GM19025 (cell line): ENCODE data around the gene P4HB.

Experiments
- ATAC-seq: cut with Tn5 transposase; IDR thresholded peaks from one replicate; pipeline ENCODE4 v1.9.1; 2021; ENCODE audit warnings: mild to moderate bottlenecking, low read depth, moderate library complexity; ENCODE audit not compliant: unreplicated experiment

Gene P4HB

DNA sequence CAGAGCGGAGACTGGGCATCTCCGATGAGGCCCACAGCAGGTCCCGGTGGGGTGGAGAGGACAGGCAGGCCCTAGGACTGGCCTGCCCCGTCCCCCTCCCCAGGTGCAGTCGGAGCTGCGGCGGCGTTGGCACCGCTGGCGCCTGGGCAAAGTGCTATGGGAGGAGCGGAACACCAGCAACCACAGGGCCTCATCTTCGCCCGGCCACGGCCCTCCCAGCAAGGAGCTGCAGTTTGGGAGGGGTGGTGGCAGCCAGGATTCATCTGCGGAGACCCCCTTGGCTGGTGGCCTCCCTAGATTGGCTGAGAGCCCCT lies 47.0 kb downstream of the P4HB start:
- ATAC-seq, result no peak

DNA sequence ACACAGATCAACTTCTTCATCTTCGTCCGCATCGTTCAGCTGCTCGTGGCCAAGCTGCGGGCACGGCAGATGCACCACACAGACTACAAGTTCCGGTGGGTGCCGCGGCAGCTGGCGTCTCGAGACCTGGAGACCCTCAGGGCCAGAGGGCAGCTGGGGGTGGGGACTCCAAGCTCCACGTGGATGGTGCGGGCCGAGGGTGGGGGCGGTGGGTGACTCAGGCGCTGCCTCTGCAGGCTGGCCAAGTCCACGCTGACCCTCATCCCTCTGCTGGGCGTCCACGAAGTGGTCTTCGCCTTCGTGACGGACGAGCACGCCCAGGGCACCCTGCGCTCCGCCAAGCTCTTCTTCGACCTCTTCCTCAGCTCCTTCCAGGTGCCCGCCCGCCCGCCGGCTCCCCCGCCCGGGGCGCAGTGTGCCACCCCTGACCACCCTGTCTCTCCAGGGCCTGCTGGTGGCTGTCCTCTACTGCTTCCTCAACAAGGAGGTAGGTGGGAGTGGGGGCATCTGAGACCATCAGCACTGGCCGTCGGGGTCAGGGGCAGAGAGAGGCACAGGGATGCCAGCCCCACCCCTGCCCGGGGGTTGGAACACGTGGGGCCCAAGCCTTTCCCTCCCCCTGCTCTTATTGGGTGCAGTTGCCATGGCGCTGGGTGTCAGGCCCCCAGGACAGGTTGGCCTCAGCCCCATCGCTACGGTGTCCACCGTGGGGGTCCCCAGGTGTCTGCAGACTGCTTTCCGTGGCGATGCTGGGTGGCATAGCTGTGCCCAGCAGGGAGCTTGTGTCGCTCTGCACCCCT lies 47.6 kb downstream of the P4HB start:
- ATAC-seq, result no peak

DNA sequence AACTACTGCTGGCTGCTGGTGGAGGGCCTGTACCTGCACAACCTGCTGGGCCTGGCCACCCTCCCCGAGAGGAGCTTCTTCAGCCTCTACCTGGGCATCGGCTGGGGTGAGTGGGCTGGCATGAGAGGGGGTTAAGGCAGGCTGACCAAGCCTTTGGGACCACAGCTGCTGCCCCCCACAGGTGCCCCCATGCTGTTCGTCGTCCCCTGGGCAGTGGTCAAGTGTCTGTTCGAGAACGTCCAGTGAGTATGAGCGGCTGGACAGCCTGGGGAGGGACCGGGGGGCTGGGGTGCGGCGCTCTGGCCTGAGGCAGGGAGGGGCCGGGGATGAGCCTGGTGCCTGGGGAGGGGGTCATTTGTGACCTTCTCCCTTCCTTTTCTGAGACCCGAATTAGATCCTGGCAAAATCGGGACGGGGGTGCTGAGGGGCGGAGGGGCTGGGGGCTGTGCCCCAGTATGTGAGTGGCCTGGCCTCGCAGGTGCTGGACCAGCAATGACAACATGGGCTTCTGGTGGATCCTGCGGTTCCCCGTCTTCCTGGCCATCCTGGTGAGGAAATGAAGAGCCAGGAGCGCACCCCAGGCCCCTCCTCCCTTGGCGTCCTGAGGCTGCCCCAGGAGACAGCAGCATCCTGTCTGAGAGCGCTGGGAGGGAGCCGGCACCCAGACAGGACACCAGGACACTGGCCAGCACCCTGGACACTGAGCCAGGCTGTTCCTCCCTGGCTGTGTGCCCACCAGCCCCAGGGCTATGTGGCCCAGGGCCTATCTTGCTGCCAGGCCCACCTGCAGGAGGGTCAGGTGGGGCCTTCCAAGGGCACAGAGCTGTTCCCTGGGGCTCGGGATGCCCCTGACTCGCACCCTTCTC lies 48.4 kb downstream of the P4HB start:
- no peak for ATAC-seq

DNA sequence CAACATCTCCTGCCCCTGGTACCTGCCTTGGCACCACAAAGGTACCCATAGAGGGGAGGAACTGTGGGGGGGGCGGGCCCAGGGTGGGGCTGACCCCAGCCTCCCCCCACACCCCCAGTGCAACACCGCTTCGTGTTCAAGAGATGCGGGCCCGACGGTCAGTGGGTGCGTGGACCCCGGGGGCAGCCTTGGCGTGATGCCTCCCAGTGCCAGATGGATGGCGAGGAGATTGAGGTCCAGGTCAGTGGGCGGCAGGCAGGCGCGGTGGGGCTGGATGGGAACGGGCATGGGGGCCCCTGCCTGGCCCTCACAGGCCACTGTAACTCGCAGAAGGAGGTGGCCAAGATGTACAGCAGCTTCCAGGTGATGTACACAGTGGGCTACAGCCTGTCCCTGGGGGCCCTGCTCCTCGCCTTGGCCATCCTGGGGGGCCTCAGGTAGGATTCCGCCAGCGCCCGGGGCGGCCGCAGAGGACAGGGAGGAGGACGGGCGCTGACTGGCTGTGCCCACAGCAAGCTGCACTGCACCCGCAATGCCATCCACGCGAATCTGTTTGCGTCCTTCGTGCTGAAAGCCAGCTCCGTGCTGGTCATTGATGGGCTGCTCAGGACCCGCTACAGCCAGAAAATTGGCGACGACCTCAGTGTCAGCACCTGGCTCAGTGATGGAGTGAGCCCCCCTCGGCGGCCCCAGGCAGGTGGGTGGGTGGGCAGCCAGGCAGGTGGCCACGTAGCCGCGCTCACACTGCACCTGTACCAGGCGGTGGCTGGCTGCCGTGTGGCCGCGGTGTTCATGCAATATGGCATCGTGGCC lies 49.2 kb downstream of the P4HB start:
- ATAC-seq, result no peak

DNA sequence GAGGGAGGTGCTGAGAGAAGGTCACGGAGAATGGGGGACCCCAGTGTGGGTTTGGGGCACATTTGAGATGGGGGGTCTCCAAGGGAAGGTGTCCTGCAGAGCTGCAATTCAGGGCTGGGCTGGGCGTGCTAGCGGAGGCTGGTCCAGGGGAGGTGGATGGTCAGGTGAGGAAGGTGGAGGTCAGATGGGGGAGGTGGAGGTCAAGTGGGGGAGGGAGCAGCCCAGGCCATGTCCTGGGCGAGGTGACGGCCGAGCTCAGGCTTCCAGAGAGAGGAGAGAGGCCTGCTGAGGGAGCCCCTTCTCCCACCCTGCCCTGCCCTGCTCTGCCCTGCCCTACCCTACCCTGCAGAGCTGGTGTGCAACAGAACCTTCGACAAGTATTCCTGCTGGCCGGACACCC lies 49.9 kb downstream of the P4HB start:
- no peak for ATAC-seq

DNA sequence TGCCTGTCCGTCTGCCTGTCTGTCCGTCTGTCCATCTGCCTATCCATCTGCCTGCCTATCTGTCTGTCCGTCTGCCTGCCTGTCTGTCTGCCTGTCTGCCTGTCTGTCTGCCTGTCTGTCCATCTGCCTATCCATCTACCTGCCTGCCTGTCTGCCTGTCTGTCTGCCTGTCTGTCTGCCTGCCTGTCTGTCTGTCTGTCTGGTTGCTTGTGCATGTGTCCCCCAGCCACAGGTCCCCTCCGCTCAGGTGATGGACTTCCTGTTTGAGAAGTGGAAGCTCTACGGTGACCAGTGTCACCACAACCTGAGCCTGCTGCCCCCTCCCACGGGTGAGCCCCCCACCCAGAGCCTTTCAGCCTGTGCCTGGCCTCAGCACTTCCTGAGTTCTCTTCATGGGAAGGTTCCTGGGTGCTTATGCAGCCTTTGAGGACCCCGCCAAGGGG lies 50.8 kb downstream of the P4HB start:
- ATAC-seq, result no peak

DNA sequence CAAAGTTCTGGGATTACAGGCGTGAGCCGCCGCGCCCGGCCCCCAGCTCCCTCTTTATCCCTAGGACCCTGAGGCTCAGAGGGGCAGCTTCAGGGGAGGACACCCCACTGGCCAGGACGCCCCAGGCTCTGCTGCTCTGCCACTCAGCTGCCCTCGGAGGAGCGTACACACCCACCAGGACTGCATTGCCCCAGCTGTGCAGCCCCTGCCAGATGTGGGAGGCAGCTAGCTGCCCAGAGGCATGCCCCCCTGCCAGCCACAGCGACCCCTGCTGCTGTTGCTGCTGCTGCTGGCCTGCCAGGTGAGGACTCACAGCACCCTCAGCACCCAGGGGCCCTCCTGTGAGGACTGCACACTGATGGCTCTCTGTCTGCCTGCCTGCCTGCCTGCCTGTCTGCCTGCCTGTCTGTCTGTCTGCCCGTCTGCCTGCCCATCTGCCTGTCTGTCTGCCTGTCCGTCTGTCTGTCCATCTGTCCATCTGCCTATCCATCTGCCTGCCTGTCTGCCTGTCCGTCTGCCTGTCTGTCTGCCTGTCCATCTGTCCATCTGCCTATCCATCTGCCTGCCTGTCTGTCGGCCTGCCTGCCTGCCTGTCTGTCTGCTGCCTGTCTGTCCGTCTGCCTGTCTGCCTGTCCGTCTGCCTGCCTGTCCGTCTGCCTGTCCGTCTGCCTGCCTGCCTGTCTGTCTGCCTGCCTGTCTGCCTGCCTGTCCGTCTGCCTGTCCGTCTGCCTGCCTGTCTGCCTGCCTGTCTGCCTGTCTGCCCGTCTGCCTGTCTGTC lies 51.4 kb downstream of the P4HB start:
- no peak for ATAC-seq

DNA sequence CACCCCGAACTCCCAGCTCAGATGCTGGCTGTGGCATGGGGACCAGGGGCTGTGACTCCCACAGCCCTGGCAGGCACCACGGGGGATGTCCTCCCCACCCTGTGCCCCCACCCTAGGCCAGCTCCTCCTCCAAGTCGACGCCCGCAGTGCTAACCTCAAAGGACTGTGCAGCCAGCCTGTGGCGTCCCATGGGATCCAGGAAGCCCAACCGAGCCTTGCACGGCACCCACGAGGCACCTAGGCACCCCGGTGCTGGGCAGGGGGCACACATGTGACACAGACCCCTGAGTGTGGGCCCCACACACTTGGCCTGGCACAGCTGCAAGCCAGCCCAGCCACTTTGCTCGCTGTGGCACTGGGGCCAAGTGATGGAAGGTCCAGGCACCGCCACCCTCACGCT lies 52.5 kb downstream of the P4HB start:
- no peak for ATAC-seq

DNA sequence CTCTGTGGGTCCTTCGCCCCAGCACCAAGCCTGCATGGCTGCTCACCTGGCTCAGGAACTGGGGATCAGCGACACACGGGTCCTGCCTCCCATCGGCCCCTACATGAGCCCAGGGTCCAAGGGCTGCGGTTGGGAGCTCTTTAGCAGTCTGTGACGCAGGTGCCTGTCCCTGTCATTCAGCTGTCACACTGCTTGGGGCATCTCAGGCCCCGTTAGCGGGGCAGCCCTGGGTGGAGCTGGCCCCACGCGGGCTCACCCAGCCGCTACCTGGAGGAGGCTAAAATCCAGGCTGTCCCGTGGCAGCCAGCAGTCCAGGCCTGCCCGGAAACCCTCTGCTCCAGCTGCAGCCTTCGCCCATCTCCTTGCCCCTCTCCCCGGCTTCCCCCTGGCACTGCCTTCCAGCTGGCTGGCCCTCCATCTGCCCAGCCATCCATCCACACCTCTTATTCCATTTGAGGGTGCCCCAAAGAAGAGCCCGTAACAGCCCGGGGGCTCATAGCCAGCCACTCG lies 53.1 kb downstream of the P4HB start:
- no peak for ATAC-seq

DNA sequence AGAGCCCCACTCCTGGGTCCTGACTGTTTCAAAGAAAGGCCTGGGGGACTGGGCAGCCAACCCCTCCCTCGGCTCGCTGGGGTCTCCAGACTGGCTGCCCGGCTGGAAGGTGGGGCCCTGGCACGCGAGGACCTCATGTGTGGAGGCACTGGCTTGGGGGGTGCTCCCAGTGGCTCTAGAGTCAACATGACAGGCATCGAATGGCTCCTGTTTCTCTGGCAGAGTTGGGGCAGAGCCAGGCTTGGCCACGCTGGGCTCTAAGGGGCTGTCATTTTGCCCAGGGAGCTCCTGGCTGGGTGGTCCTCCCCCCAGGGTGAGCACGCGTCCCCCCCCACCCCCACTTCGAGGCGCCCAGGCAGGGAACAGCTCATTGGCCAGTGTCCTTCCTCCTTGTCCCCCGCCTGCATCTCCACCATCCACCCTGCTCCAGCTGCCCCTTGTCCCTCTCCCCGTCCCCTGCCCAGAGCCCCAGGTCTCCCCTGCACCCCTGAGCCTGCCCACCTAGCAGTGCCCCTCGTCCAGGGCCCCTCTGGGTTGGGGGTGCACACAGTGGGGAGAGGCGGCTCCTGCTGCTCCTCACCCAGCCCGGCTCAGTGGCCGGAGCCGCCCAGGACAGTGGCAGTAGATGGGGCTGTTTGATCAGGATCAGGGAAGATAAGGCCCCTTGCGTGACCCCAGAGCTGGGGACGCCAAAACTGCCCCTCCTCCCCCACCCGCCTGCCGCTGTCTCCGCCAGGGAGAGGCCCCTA lies 53.7 kb downstream of the P4HB start:
- ATAC-seq, result no peak

DNA sequence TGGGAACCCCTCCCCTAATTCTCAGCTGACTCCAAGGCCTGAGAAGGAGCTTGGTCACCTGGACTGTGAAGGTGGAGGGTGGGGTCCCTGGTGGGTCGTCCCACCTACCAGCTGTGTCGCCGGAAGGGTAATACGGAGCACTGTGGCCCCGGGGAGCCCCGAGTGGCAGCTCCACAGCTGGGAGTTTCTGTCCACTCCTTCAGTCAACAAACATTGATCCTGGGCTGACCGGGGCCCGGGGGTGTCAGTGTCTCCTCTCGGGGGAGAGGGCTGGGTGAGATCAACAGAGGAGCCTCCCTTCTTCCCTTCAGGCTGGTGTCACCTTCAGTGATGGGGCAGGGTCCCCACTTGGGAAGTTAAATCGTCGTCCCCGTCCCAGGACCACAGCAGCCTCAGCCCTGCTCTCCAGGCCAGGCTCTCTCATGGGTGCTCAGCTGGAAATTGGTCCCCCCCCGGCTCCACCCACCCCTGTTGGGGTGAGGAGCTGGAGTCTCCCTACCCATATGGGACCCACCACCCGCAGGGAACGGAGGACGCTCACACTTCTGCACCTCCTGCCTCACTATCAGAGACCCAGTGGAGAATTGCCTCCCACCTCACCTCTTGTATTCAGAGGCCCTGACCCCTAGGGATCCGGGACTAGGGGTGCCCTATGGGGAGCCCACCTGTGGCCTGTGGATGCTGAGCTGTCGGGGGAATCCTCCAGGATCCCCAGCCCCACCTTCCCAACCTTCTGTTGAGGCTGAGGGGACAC lies 54.5 kb downstream of the P4HB start:
- ATAC-seq, result no peak

DNA sequence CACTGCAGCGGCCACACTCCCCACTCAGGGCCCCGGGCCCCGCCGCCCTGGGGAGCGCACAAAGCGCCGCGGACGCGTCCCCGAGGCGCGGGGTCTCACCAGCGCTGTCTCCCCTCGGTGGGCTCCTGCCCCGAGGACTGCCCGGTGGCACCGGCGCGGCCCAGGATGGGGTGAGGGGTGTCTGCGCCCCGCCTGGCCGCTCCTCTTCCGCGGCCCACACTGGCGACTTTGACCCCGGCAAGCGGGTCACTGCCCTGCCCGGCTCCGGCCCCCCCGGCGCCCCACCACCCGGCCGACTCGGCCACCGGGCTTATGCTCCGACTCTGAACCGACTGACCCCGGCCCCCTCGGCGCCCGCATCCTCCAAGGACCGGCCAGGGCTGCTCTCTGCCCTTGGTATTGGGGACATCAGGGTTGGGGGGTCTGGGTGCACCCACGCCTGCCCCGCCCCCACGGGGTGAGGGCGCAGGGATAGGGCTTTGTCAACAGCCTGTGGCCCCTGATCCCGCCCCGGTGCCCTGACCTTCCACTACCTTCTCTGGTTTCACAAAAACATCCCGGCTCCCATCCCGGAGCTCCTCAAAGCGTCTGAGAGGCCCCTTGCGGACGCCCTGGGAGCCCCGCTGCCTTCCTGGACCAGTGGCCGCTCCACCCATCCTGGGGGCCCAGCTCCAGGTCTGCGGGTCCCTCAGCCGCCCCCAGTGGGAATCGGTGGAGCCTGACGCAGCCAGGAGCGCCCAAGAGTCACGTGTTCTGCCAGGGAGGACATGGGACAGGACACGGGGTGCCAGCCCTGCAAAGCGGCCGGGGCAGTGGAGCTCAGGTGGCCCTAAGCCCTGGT lies 55.6 kb downstream of the P4HB start:
- no peak for ATAC-seq

DNA sequence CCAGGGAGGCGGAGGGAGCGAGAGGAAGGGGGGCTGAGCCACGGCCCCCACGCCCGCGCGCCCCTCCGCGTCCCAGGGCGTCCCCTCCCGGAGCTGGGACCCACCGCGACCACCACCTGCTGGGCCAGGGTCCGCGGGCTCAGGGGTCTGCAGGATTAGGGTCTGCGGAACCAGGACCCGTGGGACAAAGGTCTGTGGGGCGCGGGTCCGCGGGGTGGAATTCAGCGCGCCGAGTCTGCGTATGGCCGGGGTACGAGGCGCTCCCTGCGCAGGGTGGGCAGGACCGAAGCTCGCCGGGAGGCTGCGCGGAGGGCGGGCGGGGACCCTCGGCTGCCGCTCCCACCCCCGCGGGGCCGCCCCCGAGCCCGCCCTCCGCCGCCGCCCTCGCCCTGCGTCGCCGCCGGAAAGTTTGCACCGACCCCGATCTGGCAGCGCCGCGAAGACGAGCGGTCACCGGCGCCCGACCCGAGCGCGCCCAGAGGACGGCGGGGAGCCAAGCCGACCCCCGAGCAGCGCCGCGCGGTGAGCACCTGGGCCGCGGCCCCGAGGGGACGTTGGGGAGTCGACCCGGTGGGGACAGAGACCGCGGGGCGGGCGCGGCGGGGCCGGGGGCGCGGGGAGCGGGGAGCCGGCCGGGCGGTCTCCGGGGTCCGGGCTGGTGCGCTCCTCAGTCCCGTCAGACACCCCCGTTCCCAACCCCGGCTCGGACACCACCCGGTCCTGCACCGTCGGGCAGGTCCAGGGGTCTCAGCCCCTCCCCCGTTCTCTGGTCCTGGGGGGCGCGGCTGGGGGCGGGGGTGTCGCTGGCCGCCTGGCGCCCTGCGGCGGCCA lies 56.4 kb downstream of the P4HB start, which contains the start of gene GCGR:
Gene GCGR, plus strand, starts transcription at position 423 of the 831 bp plus-strand sequence. CDS start 4,869 bp downstream, outside the sequence.
- ATAC-seq, result no peak

DNA sequence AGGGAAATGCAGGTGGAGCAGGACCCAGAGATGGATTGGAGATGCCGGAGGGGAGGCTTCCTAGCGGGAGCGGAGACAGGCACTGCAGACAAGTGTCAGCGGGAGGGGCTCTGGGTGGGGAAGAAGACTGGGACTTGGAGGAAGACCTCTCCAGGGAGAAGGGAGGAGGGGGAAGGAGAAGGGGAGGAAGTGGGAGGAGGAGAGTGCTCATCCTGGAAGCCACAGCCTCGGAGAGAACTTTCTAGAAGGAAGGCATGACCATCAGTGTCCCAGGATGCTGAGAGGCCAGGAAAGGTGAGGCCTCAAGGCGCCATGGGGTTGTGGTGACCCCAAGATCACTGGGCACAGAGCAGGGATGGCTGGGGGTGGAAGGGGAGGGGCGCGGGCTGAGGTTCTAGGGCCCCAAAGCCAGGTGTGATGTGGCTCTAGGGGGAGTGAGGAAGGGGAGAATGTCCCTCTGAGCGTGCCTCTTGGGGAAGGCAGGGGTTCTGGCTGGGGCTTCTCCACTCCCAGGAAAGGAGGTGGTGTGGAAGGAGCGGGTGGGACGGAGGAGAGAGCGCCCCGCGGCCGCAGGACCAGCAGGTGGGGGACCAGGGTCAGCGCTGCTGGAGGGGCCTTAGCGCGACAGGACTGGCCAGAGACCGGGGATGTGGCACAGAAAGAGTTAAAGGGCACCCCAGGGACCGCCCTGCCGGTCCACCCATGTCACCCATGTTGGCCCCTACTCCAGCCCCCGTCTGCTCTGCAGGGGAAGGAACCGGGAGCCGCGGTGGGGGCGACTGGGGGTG lies 57.3 kb downstream of the P4HB start:
- ATAC-seq, result no peak

DNA sequence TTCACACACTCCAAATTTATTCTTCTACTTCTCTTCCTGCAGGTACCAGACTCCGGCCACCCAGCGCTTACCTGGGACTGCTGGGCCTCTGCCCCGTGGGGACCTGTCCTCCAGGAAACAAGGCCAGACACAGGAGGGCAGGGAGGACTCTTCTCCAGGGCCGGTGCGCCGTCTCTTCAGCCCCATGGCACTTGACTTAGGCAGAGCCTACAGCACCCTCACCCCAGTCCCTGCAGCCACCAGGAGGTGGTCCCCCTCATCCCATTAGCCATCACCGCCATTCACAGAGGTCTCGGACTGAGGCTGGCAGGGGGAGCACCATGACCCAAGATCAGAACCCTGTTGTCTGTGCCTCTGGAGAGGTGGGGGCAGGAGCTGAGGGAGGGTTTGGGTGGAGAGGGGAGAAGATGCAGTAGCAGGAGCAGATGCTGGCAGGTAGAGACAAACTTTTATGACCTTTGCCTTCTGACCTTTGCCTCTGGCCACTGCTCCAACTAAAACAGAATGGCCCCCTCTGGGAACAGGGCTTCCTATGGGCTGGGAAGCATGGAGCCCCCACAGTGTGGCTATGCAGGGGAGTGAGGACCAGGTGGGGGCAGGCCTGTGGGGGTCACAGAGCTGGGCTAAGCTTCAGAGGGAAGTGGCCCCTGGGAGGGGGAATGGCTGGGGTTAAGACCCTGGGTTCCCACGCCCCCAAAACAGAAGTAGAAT lies 58.1 kb downstream of the P4HB start:
- no peak for ATAC-seq
